K562 treated with DMSO at 1 percent for 12 hours (cell line): Measurements from ENCODE around the gene ZBTB25. TPM values are rescaled to one million over a fixed set of nuclear protein-coding genes. Genes with fewer than 3 reads are reported as not detected.

Experiments used
- total RNA-seq: library from RNA; unstranded; fragments of 300-600 nt; gene quantifications from 2 replicates; pipeline ENCODE4 v1.2.3, GENCODE V29; 2022; ENCODE audit not compliant: insufficient read depth

Gene ZBTB25, protein sequence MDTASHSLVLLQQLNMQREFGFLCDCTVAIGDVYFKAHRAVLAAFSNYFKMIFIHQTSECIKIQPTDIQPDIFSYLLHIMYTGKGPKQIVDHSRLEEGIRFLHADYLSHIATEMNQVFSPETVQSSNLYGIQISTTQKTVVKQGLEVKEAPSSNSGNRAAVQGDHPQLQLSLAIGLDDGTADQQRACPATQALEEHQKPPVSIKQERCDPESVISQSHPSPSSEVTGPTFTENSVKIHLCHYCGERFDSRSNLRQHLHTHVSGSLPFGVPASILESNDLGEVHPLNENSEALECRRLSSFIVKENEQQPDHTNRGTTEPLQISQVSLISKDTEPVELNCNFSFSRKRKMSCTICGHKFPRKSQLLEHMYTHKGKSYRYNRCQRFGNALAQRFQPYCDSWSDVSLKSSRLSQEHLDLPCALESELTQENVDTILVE
- total RNA-seq = 0.56 and 2.2 TPM in 2 replicates

GRCh38 chr14:64503434-64504309, at the start of gene ZBTB25:
TSS of gene ZBTB25 (minus strand) at chr14:64503838. CDS start at chr14:64490533, 13,305 bp downstream.

GRCh38 chr14:64549791-64550620, 46.4 kb upstream of the ZBTB25 start, which contains the start of gene PPP1R36:
TSS of gene PPP1R36 (plus strand) at chr14:64549961. CDS start at chr14:64549998, 37 bp downstream.

DNA sequence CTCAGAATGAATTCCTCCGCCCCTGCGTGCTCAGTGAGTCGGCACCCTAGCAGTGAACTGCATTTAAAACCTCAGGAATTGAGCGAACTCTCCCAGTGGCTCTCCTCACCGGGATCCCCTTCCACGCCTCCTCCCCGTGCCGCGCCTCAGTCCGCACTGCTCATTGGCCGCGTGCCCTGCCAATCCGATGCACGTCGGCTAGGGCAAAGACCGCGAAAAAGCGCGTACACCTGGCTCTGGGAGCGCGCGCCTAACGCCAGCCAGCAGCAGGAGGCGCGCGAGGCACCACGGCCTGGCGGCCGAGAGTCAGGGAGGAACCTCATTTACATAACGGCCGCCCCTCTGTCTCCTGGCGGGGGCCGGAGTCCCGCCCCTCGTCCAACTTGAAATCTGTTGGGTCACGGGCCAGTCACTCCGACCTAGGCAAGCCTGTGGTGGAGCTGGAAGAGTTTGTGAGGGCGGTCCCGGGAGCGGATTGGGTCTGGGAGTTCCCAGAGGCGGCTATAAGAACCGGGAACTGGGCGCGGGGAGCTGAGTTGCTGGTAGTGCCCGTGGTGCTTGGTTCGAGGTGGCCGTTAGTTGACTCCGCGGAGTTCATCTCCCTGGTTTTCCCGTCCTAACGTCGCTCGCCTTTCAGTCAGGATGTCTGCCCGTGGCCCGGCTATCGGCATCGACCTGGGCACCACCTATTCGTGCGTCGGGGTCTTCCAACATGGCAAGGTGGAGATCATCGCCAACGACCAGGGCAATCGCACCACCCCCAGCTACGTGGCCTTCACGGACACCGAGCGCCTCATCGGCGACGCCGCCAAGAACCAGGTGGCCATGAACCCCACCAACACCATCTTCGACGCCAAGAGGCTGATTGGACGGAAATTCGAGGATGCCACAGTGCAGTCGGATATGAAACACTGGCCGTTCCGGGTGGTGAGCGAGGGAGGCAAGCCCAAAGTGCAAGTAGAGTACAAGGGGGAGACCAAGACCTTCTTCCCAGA, 36.9 kb upstream of the ZBTB25 start, which contains the start of gene HSPA2:
Gene HSPA2 (plus strand): TSS at position 534 of the 995 bp plus-strand sequence. CDS start 109 bp downstream, at position 643.

GRCh38 chr14:64504310-64504896, 765 bp upstream of the ZBTB25 start, which contains the start of gene ZBTB1:
TSS of gene ZBTB1 (plus strand) at chr14:64504770. CDS start at chr14:64521505, 16,735 bp downstream.

GRCh38 chr14:64465191-64465822, 38.3 kb downstream of the ZBTB25 start, which contains the start of gene AKAP5:
TSS of gene AKAP5 (plus strand) at chr14:64465499. CDS start at chr14:64468395, 2,896 bp downstream.

Other genes starting within 250 kb of the ZBTB25 start
- 0.77 and 2.1 TPM in 2 replicates for gene ESR2, start 209.5 kb downstream of the ZBTB25 start, total RNA-seq
- 23.3 and 45.3 TPM in 2 replicates for gene MTHFD1, start 115.5 kb downstream of the ZBTB25 start, total RNA-seq
- gene AKAP5, start 38.3 kb downstream of the ZBTB25 start, total RNA-seq = 0.15 and 0.73 TPM in 2 replicates
- gene ZBTB1, start 932 bp upstream of the ZBTB25 start, total RNA-seq = 4.0 and 11.6 TPM in 2 replicates
- not detected in 2 replicates for gene HSPA2, start 36.9 kb upstream of the ZBTB25 start, total RNA-seq
- not detected in 2 replicates for gene PPP1R36, start 46.1 kb upstream of the ZBTB25 start, total RNA-seq
- not detected in 2 replicates for gene PLEKHG3, start 200.6 kb upstream of the ZBTB25 start, total RNA-seq